ENCODE data around the gene WNT7B.

The WNT7B gene

DNA sequence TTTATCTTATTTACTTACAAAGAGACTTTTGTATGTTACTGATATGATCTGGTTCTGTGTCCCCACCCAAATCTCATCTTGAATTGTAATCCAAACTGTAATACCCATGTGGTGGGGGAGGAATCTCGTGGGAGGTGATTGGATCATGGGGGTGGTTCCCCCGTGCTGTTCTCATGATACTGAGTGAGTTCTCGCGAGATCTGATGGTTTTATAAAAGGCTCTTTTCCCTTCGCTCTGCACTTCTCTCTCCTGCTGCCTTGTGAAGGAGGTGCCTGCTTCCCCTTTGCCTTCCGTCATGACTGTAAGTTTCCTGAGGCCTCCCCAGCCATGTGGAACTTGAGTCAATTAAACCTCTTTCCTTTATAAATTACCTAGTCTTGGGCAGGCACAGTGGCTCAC lies 42.4 kb upstream of the WNT7B start:
- ATAC-seq = no peak
- TF ChIP-seq SNAI2 (CRISPR knock-in tag; IDR thresholded peaks at IDR 0.05) (no peak), ISL1 (CRISPR knock-in tag; IDR thresholded peaks at IDR 0.05) (no peak), ZNF70 (CRISPR knock-in tag; IDR thresholded peaks at IDR 0.05) (no peak), ZNF565 (CRISPR knock-in tag; conservative IDR thresholded peaks at IDR 0.05; ENCODE audit: low read depth) (no peak), ESRRG (CRISPR knock-in tag; IDR thresholded peaks at IDR 0.05) (no peak), PPARA (CRISPR knock-in tag; IDR thresholded peaks at IDR 0.05; ENCODE audit: borderline replicate concordance) (no peak)
- TF ChIP-seq, protein P1, sequence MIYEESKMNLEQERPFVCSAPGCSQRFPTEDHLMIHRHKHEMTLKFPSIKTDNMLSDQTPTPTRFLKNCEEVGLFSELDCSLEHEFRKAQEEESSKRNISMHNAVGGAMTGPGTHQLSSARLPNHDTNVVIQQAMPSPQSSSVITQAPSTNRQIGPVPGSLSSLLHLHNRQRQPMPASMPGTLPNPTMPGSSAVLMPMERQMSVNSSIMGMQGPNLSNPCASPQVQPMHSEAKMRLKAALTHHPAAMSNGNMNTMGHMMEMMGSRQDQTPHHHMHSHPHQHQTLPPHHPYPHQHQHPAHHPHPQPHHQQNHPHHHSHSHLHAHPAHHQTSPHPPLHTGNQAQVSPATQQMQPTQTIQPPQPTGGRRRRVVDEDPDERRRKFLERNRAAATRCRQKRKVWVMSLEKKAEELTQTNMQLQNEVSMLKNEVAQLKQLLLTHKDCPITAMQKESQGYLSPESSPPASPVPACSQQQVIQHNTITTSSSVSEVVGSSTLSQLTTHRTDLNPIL (CRISPR knock-in tag; IDR thresholded peaks at IDR 0.05; ENCODE audit: low read depth) = no peak

DNA sequence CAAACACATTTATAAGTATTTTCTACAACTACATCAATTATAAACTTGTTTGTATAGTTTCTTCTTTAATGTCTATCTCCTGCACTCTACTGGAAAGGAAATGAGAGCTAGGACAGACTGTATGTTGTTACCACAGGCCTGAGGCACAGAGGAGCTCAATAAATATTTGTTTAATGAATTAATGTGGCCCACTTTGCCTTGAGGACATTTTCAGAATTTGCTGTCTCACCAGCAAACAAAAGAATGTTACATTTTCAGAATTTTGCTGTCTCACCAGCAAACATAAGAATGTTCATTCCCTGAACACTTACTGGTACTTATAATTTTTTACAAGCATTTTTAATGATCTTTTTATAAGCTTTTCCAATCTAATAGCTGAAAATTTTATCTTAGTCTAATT lies 41.9 kb upstream of the WNT7B start:
- ATAC-seq = no peak
- TF ChIP-seq ZFP3 (CRISPR knock-in tag; IDR thresholded peaks at IDR 0.05) = no peak
- TF ChIP-seq, protein P2, sequence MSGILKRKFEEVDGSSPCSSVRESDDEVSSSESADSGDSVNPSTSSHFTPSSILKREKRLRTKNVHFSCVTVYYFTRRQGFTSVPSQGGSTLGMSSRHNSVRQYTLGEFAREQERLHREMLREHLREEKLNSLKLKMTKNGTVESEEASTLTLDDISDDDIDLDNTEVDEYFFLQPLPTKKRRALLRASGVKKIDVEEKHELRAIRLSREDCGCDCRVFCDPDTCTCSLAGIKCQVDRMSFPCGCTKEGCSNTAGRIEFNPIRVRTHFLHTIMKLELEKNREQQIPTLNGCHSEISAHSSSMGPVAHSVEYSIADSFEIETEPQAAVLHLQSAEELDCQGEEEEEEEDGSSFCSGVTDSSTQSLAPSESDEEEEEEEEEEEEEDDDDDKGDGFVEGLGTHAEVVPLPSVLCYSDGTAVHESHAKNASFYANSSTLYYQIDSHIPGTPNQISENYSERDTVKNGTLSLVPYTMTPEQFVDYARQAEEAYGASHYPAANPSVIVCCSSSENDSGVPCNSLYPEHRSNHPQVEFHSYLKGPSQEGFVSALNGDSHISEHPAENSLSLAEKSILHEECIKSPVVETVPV (CRISPR knock-in tag; IDR thresholded peaks at IDR 0.05) = no peak
- TF ChIP-seq, protein P1 (CRISPR knock-in tag; IDR thresholded peaks at IDR 0.05; ENCODE audit: low read depth) = no peak
- TF ChIP-seq, protein P3, sequence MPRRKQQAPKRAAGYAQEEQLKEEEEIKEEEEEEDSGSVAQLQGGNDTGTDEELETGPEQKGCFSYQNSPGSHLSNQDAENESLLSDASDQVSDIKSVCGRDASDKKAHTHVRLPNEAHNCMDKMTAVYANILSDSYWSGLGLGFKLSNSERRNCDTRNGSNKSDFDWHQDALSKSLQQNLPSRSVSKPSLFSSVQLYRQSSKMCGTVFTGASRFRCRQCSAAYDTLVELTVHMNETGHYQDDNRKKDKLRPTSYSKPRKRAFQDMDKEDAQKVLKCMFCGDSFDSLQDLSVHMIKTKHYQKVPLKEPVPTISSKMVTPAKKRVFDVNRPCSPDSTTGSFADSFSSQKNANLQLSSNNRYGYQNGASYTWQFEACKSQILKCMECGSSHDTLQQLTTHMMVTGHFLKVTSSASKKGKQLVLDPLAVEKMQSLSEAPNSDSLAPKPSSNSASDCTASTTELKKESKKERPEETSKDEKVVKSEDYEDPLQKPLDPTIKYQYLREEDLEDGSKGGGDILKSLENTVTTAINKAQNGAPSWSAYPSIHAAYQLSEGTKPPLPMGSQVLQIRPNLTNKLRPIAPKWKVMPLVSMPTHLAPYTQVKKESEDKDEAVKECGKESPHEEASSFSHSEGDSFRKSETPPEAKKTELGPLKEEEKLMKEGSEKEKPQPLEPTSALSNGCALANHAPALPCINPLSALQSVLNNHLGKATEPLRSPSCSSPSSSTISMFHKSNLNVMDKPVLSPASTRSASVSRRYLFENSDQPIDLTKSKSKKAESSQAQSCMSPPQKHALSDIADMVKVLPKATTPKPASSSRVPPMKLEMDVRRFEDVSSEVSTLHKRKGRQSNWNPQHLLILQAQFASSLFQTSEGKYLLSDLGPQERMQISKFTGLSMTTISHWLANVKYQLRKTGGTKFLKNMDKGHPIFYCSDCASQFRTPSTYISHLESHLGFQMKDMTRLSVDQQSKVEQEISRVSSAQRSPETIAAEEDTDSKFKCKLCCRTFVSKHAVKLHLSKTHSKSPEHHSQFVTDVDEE (CRISPR knock-in tag; IDR thresholded peaks at IDR 0.05) = no peak
- TF ChIP-seq ESRRG (CRISPR knock-in tag; IDR thresholded peaks at IDR 0.05) = no peak
- TF ChIP-seq OSR1 (CRISPR knock-in tag; IDR thresholded peaks at IDR 0.05) = no peak

DNA sequence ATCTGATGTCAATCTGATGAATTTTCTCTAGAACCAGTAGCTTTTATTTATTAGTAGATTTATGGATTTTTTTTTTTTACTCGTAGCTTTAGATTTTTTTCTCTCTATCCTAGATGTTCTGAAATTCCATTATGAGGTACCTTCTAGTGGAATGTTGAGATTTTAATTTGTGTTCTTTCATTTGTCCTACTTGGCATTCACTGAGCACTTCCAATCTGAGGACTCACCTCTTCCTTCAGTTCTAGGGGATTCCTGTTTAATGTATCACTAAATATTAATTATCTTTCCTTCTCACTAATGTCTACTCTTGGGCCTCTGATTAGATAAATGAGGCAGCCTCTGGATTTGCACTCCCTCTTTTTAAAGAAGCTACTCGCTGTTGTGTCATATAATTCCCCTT lies 40.2 kb upstream of the WNT7B start:
- ATAC-seq = no peak
- no peak for TF ChIP-seq ZNF70 (CRISPR knock-in tag; IDR thresholded peaks at IDR 0.05)
- TF ChIP-seq PPARA (CRISPR knock-in tag; IDR thresholded peaks at IDR 0.05; ENCODE audit: borderline replicate concordance) = no peak
- TF ChIP-seq ZFP3 (CRISPR knock-in tag; IDR thresholded peaks at IDR 0.05) = no peak
- TF ChIP-seq ISL1 (CRISPR knock-in tag; IDR thresholded peaks at IDR 0.05) = no peak
- no peak for TF ChIP-seq TCF4 (CRISPR knock-in tag; IDR thresholded peaks at IDR 0.05; ENCODE audit: borderline replicate concordance)
- TF ChIP-seq, protein P3 (CRISPR knock-in tag; IDR thresholded peaks at IDR 0.05) = no peak
- TF ChIP-seq BACH2 (CRISPR knock-in tag; IDR thresholded peaks at IDR 0.05; ENCODE audit: borderline replicate concordance) = no peak
- no peak for TF ChIP-seq ARNTL (CRISPR knock-in tag; IDR thresholded peaks at IDR 0.05; ENCODE audit: borderline replicate concordance, low read depth)
- TF ChIP-seq OSR1 (CRISPR knock-in tag; IDR thresholded peaks at IDR 0.05) = no peak

DNA sequence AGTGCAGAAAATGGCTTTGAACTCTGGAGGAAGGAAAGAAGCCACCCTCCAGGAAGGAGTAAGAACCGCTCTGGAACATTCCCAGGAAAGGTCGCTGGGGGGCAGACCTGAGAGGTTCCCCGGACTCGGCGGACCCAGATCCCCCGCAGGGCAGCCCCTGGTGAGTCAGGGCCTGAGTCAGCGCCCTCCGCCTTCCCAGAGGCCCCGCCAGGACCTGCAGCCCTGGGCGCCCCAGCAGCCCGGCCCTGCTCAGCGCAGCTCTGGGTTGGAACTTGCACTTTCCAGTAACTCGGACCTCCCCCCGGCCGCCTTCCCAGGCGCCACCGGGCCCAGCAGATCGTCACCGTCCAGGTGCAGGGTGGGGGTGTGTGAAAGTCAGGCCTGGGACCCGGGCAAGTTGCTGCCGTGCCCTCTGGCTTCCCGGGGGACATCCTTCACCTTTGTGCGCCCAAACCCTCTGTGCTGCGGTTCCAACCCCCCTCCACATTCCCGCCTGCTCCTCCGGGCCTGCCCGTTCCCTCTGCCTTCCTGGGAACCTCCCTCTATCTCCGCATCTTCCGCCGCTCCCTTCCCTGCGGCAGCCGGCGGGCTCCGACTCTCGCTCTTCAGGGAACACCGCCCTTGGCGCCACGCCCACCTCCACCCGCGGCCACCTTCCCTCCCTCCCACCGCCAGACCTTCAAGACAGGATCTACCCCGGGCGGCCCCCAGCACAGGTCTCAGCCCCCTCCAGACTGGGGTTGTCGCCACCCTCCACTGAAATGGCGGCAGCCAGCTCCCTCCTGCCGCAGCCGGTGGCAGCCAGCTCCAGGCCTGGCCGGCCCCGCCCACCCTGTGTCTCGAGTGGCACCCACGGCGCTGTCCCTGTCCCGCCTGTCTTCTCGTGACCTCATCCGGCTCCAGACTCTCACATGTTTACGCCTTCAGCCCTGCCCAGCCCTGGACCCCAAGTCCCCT lies 36.8 kb upstream of the WNT7B start:
- ATAC-seq = peak; percentile 97
- TF ChIP-seq TOX (CRISPR knock-in tag; IDR thresholded peaks at IDR 0.05; ENCODE audit: borderline replicate concordance) (no peak), PPARA (CRISPR knock-in tag; IDR thresholded peaks at IDR 0.05; ENCODE audit: borderline replicate concordance) (no peak), ZNF8 (CRISPR knock-in tag; IDR thresholded peaks at IDR 0.05) (0 out of 2 replicates have a peak, but pooled peaks have one; percentile 5), ISL1 (CRISPR knock-in tag; IDR thresholded peaks at IDR 0.05) (no peak), ZFP3 (CRISPR knock-in tag; IDR thresholded peaks at IDR 0.05) (no peak), ARNTL (CRISPR knock-in tag; IDR thresholded peaks at IDR 0.05; ENCODE audit: borderline replicate concordance, low read depth) (no peak), RARB (CRISPR knock-in tag; IDR thresholded peaks at IDR 0.05) (no peak), CSDC2 (CRISPR knock-in tag; IDR thresholded peaks at IDR 0.05) (peak; percentile 26; the same call in 1 of the 2 replicates), ZFP30 (CRISPR knock-in tag; IDR thresholded peaks at IDR 0.05) (no peak), TCF4 (CRISPR knock-in tag; IDR thresholded peaks at IDR 0.05; ENCODE audit: borderline replicate concordance) (peak; percentile 15; the same call in 1 of the 2 replicates)
- TF ChIP-seq, protein P4, sequence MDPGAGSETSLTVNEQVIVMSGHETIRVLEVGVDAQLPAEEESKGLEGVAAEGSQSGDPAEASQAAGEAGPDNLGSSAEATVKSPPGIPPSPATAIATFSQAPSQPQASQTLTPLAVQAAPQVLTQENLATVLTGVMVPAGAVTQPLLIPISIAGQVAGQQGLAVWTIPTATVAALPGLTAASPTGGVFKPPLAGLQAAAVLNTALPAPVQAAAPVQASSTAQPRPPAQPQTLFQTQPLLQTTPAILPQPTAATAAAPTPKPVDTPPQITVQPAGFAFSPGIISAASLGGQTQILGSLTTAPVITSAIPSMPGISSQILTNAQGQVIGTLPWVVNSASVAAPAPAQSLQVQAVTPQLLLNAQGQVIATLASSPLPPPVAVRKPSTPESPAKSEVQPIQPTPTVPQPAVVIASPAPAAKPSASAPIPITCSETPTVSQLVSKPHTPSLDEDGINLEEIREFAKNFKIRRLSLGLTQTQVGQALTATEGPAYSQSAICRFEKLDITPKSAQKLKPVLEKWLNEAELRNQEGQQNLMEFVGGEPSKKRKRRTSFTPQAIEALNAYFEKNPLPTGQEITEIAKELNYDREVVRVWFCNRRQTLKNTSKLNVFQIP (CRISPR knock-in tag; IDR thresholded peaks at IDR 0.05; ENCODE audit: borderline replicate concordance, low read depth) = no peak
- TF ChIP-seq, protein P2 (CRISPR knock-in tag; IDR thresholded peaks at IDR 0.05) = no peak
